GM12801 (cell line): ENCODE results near the gene CTBP2.

Experiments used
- CTCF ChIP-seq: IDR thresholded peaks from one replicate; pipeline ENCODE4 v1.5.1; 2011; ENCODE audit warnings: control low read depth; ENCODE audit not compliant: insufficient read length; ENCODE audit errors: extremely low read depth

CTBP2 gene

DNA sequence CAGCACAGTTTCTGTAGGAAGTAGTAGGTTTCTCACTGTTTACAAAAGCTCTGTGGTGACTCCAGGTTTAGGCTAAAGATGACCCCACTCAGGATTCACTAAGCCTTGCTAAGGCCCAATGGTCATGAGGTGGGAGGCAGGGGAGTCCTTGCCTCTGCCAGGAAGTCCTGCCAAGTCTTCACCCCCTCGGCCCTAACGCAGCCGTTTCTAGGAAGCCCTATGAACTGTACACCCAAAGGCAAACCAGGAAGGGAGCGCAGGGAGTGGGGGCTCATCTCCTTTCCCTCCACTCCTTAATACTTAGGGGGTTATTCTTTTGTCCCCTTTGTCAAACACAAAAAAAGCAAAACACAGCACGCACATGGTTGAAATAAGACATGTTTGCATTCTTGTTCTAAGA is 64.6 kb downstream of the CTBP2 start:
- no peak for TF ChIP-seq CTCF

DNA sequence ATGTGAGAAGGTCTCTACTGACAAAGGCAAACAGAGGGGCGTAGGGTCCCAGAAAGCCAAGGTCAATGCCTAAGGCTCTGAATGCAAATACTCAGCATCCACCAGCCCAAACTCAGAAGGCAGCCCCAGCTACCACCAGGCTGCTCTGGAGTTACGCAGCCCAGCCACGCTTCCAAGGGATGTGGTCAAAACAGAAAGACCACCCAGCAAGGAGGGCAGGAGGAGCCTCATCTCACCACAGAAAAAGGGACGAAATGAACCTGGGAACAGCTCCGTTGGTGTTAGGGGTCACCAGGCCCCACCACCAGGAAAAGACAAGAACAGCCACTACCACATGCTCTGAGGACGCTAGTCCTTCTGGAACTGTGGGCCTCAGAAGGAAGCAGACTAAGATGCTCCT is 65.1 kb downstream of the CTBP2 start:
- no peak for TF ChIP-seq CTCF

DNA sequence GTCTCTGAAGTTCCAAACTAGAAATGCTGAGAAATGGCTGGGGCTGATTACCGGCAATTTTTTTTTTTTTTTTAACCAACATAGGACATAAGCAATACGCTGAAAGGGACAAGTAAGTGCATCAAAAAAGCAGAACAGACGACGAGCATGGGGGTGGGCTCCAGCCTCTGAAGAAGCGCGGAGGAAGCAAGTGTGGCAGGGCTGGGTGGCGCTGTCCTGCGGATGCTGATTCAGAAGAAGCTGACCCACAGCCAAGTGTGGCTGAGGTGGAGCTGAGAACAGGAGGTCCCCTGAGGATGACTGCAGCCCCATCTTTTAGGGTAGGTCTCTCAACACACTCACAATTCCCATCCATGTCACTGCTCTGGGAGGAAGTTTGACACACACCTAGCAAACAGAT is 65.6 kb downstream of the CTBP2 start:
- TF ChIP-seq CTCF: no peak

GRCh38 chr10:125093974-125094705 is 66.2 kb downstream of the CTBP2 start:
- TF ChIP-seq CTCF: no peak

- no peak for TF ChIP-seq CTCF
Observed at GRCh38 chr10:125093199-125093973, 67.0 kb downstream of the CTBP2 start.

DNA sequence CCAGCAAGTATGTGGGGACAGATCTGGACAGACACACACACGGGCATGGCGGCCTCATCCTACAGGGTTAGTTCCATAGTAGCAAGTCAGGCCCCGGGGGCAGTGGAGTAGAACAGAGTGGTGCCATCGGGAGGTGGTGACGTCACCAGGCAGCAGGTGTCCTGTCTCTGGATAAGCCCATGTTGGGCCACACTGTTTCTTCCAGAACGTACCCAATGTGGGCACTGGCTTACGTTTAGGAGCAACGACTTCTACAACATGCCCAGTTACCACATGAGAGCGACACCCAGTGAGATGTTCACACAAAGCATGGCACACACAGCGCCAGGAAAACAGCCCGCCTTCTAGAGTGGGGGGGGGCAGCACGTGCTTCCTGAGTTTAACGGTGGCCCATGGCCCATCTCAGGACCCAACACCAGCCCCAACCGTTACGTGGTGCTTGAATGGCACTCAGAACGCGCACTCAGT is 67.8 kb downstream of the CTBP2 start:
- TF ChIP-seq CTCF: no peak

GRCh38 chr10:125091891-125092290 is 68.5 kb downstream of the CTBP2 start:
- TF ChIP-seq CTCF: no peak
